Measurements from ENCODE around the gene UGT1A7.

UGT1A7 gene

GRCh38 chr2:233796254-233796653 is 114.6 kb downstream of the UGT1A7 start:
- H3K4me3 ChIP-seq (ENCODE audit: low read depth, low read length), result no peak overlapping the region

GRCh38 chr2:233798335-233799086 is 116.8 kb downstream of the UGT1A7 start:
- H3K4me3 ChIP-seq (ENCODE audit: low read depth, low read length), result no peak overlapping the region

- H3K4me3 ChIP-seq (ENCODE audit: low read depth, low read length), result no peak overlapping the region
Measured at GRCh38 chr2:233799087-233799665, 117.5 kb downstream of the UGT1A7 start.

GRCh38 chr2:233799716-233800115 is 118.0 kb downstream of the UGT1A7 start:
- H3K4me3 ChIP-seq (ENCODE audit: low read depth, low read length), result no peak overlapping the region

- H3K4me3 ChIP-seq (ENCODE audit: low read depth, low read length), result no peak overlapping the region
Measured at GRCh38 chr2:233800208-233800607, 118.5 kb downstream of the UGT1A7 start.

- no peak overlapping the region for H3K4me3 ChIP-seq (ENCODE audit: low read depth, low read length)
Measured at GRCh38 chr2:233801357-233802131, 119.8 kb downstream of the UGT1A7 start.

- H3K4me3 ChIP-seq (ENCODE audit: low read depth, low read length), result no peak overlapping the region
Measured at GRCh38 chr2:233802132-233802815, 120.6 kb downstream of the UGT1A7 start.

GRCh38 chr2:233803292-233803911 is 121.7 kb downstream of the UGT1A7 start:
- H3K4me3 ChIP-seq (ENCODE audit: low read depth, low read length), result no peak overlapping the region

GRCh38 chr2:233803994-233804393 is 122.3 kb downstream of the UGT1A7 start:
- H3K4me3 ChIP-seq (ENCODE audit: low read depth, low read length), result no peak overlapping the region

GRCh38 chr2:233807215-233807865 is 125.6 kb downstream of the UGT1A7 start:
- no peak overlapping the region for H3K4me3 ChIP-seq (ENCODE audit: low read depth, low read length)

GRCh38 chr2:233807966-233808935 is 126.5 kb downstream of the UGT1A7 start:
- no peak overlapping the region for H3K4me3 ChIP-seq (ENCODE audit: low read depth, low read length)

- no peak overlapping the region for H3K4me3 ChIP-seq (ENCODE audit: low read depth, low read length)
Measured at GRCh38 chr2:233810385-233810784, 128.7 kb downstream of the UGT1A7 start.

GRCh38 chr2:233811087-233811486 is 129.4 kb downstream of the UGT1A7 start:
- H3K4me3 ChIP-seq (ENCODE audit: low read depth, low read length), result no peak overlapping the region

GRCh38 chr2:233811732-233812131 is 130.0 kb downstream of the UGT1A7 start:
- no peak overlapping the region for H3K4me3 ChIP-seq (ENCODE audit: low read depth, low read length)

- no peak overlapping the region for H3K4me3 ChIP-seq (ENCODE audit: low read depth, low read length)
Measured at GRCh38 chr2:233813236-233814055, 131.7 kb downstream of the UGT1A7 start.

GRCh38 chr2:233814056-233814835 is 132.5 kb downstream of the UGT1A7 start:
- no peak overlapping the region for H3K4me3 ChIP-seq (ENCODE audit: low read depth, low read length)

GRCh38 chr2:233815861-233816260 is 134.2 kb downstream of the UGT1A7 start:
- H3K4me3 ChIP-seq (ENCODE audit: low read depth, low read length), result no peak overlapping the region

- H3K4me3 ChIP-seq (ENCODE audit: low read depth, low read length), result no peak overlapping the region
Measured at GRCh38 chr2:233816334-233816733, 134.6 kb downstream of the UGT1A7 start.

All from iPS-11a (cell line).